ENCODE results near the gene KCMF1.

KCMF1 gene

DNA sequence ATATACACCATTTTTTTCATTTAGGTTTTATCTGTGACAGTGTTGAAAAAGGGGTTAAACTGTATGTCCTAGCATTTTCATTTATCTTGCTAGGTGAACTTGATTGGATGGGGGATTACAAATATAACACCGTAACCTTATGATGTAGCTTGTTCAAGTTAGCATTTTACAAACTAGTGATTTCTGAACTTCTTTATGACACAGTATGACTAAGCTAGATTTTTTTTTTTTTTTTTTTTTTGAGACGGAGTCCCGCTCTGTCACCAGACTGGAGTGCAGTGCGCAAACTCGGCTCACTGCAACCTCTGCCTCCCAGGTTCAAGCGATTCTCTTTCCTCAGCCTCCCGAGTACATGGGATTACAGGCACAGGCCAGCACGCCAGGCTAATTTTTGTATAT lies 47.1 kb downstream of the KCMF1 start:
- DNase-seq (ENCODE audit: insufficient read length, low spot score) (no peak), FAIRE-seq (peak; percentile 35)

DNA sequence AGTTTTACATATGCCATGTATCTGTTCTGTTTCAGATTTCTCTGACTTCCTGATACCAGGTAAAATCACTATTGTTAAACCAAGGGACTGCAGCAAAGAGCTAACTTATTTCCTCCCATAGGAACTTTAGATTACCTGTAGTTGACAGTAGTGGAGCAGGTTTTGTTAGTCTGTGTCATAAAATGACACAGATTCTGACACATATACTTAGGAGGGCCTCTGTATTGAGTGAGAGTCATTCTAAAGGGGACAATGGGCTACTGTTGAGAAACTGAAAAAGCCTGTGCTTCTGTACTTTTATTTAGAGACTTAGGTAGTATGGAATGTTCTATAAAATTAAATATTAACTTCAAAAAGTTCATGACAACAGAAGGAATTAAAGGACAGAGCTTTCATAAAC lies 48.2 kb downstream of the KCMF1 start:
- no peak for DNase-seq (ENCODE audit: insufficient read length, low spot score)
- FAIRE-seq = no peak

DNA sequence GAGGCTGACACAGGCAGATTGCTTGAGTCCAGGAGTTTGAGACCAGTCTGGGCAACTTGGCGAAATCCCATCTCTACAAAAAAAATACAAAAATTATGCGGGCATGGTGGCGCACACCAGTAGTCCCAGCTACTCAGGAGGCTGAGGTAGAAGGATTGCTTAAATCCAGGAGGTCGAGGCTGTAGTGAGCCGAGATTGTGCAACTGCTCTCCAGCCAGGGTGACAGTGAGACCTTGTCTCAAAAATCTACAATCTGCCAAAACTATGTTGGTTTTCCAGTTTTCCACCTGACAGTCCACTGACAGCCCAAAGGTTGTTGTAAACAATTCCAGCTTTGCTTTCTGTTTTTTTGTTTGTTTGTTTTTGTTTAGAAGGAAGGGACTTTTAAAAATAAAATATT lies 51.3 kb downstream of the KCMF1 start:
- no peak for DNase-seq (ENCODE audit: insufficient read length, low spot score)
- FAIRE-seq = no peak

GRCh38 chr2:85024372-85025047 lies 53.5 kb downstream of the KCMF1 start:
- DNase-seq (ENCODE audit: insufficient read length, low spot score) (no peak), FAIRE-seq (no peak)

DNA sequence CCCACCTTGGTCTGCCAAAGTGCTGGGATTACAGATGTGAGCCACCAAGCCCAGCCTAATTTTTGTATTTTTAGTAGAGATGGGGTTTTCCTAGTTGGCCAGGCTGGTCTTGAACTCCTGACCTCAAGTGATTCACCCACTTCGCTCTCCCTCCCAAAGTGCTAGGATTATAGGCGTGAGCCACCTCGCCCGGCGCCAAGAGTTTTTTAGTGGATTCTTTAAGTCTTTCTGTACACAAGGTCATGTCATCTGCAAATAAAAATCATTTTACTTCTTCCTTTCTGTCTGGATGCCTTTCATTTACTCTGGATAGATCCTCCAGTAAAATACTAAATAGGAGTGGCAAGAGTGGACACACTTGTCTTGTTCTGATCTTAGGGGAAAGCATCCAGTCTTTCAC lies 61.7 kb downstream of the KCMF1 start:
- no peak for FAIRE-seq
- DNase-seq (ENCODE audit: insufficient read length, low spot score) = no peak

- FAIRE-seq (no peak), DNase-seq (ENCODE audit: insufficient read length, low spot score) (no peak)
Measured at GRCh38 chr2:85033388-85033787, 62.4 kb downstream of the KCMF1 start.

DNA sequence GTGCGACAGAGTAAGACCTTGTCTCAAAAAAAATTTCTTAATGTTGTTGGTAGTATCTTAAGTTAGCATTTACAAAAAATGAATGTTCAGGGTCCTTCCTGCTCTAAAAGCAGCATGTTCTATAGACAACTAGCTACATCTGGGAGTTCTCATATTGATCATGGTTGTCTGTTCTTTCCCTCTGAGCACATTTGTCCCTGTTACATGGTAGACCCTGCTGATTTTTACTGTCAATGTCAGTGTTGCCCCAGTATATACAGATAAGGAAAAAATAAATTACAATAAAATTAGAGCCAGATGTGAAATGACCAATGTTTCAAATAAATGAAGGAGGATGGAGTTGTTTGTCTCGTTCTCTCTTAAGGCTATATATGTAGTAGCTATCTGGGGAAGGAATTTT lies 63.2 kb downstream of the KCMF1 start:
- DNase-seq (ENCODE audit: insufficient read length, low spot score) (no peak), FAIRE-seq (no peak)

GRCh38 chr2:85037622-85038021 lies 66.7 kb downstream of the KCMF1 start:
- no peak for DNase-seq (ENCODE audit: insufficient read length, low spot score)
- FAIRE-seq = no peak

DNA sequence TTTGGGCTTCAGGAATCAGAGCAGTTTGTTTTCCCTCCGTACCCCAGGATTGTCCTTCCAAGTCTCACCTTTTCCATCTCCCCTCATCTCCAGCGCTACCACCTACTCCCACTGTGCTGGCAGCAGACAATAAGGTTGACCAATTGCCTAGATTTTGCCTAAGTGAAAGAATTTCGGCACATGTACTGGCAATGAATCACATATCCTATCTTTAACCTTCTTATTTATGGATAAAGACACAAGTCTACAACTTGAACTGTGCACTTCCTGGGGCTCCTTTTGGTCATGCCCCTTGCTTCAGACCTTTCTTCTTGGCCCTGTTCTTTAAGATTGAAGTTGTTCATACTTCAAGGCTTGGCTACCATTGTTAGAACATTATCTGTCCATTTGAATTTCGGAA lies 71.4 kb downstream of the KCMF1 start:
- FAIRE-seq (no peak), DNase-seq (ENCODE audit: insufficient read length, low spot score) (no peak)

GRCh38 chr2:85048534-85048933 lies 77.6 kb downstream of the KCMF1 start:
- DNase-seq (ENCODE audit: insufficient read length, low spot score) (no peak), FAIRE-seq (no peak)

DNA sequence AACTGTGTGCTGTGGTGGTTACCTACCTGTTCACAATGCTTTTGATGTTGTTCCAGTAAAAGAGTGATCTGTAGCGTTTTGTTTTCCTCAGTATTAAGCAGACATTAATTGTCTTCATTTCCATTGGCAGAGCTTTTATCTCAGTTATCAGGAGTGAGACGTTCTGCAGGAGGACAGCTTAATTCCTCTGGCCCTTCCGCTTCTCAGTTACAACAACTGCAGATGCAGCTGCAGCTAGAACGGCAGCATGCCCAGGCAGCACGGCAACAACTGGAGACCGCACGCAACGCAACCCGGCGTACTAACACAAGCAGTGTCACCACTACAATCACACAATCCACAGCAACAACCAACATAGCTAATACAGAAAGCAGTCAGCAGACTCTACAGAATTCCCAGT lies 78.3 kb downstream of the KCMF1 start:
- no peak for DNase-seq (ENCODE audit: insufficient read length, low spot score)
- no peak for FAIRE-seq

DNA sequence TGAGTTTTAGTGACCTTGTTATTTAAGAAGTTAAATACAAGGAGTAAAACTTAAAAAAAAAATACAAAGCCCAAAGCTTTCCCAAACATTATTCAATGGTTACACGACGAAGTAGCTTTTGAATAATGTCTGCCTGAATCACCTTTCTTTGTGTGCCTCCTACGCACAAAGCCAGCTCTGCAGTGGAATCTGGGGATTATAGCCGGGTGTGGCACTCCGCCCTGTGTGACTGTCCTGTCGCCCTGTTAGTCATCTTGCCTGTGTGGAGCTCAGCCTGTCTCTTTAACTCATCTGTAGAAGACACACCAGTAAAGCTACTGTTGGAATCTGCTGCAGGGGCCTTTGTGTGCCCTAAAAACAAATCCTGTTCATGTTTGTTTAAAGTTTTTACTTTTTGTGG lies 82.8 kb downstream of the KCMF1 start:
- DNase-seq (ENCODE audit: insufficient read length, low spot score) = no peak
- no peak for FAIRE-seq

DNA sequence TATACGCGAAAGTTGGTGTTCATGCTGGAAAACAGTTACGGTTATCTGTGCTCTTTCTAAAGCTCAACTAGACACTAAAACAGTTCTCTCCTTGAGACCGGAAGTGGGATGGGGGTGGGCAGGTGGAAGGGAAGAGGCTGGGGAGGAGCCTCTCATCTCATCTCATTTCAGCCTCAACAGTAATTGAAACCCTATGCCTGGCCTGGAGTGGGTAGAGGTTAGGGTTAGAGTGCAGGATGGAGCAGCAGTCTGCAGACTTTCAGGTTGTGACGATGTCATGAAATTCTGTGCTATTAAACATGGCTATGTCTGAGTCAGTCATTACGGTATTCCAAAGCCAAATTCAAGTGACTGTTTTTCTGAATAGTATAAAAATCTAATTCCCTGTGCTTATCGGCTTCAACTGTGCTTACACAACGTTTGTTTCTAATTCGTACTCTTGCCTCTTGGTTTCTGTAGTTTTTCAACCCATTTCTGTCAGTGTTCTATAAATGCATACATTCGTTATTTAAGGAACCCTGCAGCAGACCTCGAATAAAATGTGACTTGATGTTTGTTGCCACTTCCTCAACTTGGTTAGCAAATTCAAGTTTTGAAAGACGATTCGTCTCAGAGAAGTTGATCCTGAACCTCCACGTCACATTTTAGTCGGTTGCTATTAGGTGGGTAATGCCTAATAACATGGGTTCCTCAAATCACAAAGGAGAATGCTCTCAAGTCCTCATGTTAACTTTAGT lies 86.4 kb downstream of the KCMF1 start:
- DNase-seq (ENCODE audit: insufficient read length, low spot score) (no peak), FAIRE-seq (no peak)

DNA sequence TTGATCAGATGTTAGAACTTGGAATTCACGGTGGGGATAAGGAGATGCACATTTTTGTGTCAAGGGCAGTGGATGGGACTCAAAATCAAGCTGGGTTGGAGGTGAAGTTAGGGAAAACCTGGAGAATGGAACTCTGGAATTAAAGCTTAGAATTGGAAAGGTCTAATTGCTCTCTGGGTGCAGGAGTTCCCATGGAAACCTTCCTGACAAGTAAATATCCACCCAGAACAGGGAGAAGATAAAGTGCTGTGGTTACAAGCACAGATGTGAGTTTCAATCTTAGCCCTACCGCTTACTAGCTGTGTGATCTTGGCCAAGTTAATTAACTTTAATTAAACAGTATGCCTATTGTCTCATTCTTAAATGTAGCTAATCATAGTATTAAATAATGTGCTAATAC lies 90.9 kb downstream of the KCMF1 start:
- DNase-seq (ENCODE audit: insufficient read length, low spot score) = no peak
- FAIRE-seq = no peak

- FAIRE-seq (no peak), DNase-seq (ENCODE audit: insufficient read length, low spot score) (no peak)
Measured at GRCh38 chr2:85062565-85062964, 91.6 kb downstream of the KCMF1 start.

- no peak for DNase-seq (ENCODE audit: insufficient read length, low spot score)
- FAIRE-seq = no peak
Measured at GRCh38 chr2:85063981-85064599, 93.1 kb downstream of the KCMF1 start.

DNA sequence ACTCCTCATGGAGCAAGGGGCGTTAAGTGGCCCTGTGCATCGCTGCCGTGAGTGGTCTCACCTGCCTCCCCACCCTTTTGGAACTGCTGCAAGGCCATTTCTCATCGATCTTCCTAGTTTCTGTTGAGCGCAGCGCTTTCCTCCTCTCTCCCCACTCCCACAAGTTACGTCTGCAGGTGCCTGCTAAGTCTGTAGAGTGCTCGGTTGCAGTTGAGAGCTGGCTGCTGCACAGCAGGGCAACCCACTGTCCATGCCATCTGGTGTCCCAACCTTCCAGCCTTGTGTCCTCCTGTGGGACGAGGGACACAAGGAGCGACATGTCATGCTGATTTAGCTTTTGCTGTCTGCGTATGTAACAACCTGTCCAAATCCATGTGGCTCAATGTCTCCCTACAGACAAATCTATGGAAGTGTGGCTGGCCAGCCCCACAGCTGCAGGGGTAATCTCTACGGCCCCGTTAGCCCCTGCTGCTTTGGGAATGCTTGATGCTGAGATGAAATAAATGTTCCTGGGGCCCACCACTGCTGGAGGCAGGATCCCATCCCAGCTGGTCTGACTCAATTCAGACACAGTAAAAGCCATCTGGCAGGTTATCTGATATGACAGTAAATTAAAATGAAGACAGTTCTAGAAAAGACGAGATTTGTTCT lies 94.1 kb downstream of the KCMF1 start:
- DNase-seq (ENCODE audit: insufficient read length, low spot score) (no peak), FAIRE-seq (no peak)

DNA sequence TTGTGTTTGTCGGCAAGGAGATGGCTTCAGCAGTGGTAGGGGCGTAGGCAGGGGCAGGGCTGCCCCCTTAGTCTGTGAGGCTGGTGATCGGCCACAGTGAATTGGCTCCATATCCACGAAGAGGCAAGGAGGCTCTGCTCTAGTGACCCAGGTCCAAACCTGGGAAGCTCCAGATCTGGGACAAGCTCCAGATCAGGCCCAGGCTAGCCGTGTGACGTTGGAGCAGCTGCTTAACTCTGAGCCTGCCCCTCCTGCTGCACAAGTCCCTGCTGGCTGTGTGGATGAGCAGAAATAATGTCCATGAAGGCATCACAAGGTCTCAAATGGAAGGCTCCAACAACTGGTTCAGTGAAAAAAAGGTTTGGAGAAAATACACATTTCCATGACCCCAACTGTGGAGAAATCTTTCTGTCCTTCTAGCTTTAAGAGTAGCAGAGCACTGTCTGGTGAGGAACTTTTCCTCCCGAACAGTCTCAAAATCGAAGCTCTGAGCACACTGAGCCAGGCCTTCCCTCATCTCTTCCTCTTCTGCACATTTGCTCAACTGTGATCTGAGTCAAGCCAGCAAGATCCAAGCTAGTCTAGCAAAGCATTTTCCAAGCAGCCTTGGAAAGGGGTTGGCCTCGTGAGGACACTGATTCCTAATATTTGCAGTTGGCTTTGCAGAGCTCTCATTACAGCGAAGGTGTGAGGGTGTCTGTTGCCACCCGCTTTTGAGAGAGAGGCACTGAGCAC lies 95.2 kb downstream of the KCMF1 start:
- FAIRE-seq = no peak
- no peak for DNase-seq (ENCODE audit: insufficient read length, low spot score)

- no peak for FAIRE-seq
- peak; percentile 20 for DNase-seq (ENCODE audit: insufficient read length, low spot score)
Measured at GRCh38 chr2:85066874-85067351, 96.0 kb downstream of the KCMF1 start.

DNA sequence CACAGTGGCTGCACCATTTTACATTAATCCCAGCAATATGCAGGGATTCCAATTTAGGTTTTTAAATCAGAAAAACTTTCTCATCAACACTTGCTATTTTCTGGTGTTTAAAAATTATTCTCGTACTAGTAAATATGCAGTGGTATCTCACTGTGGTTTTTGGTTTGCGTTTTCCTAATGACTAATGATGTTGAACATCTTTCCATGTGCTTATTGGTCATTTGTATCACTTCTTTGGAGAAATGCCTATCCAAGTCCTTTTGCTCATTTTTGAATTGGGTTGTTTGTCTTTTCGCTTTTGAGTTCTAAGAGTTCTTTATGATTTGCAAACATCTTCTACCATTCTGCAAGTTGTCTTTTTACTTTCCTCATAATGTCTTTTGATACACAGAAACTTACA lies 100.1 kb downstream of the KCMF1 start:
- DNase-seq (ENCODE audit: insufficient read length, low spot score) = no peak
- no peak for FAIRE-seq

DNA sequence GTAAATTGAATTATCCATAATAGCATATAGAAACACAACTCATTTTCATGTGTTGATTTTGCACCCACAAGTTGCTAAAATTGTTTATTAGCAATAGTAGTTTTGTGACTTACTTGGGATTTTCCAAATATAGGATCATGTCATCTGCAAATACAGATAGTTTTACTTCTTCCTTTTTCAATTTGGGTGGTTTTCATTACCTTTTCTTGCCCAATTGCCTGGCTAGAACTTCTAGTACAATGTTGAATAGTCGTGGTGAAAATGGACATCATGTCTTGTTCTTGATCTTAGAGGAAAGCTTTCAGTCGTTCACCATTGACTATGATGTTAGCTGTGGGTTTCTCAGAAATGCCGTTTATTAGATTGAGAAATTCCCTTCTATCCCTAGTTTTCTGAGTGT lies 102.1 kb downstream of the KCMF1 start:
- peak; percentile 33 for FAIRE-seq

More for the DNA sequence above, 102.1 kb downstream of the KCMF1 start:
- DNase-seq (ENCODE audit: insufficient read length, low spot score) = no peak
